Measurements from ENCODE around the gene CCND2. TPM values are rescaled to one million over a fixed set of nuclear protein-coding genes. Genes with fewer than 3 reads are reported as not detected.

The CCND2 gene
- total RNA-seq, 1 experiment from 2014 or later = not detected

GRCh38 chr12:4289998-4290790, 16.6 kb downstream of the CCND2 start:
- DNase-seq (ENCODE audit: low read depth) = no peak

GRCh38 chr12:4292341-4293073, 18.9 kb downstream of the CCND2 start:
- DNase-seq (ENCODE audit: low read depth) = no peak

GRCh38 chr12:4293299-4293965, 19.9 kb downstream of the CCND2 start:
- no peak for DNase-seq (ENCODE audit: low read depth)

- DNase-seq (ENCODE audit: low read depth) = no peak
Measured at GRCh38 chr12:4293966-4294505, 20.5 kb downstream of the CCND2 start.

GRCh38 chr12:4296751-4297150, 23.2 kb downstream of the CCND2 start:
- no peak for DNase-seq (ENCODE audit: low read depth)

GRCh38 chr12:4297617-4298016, 24.1 kb downstream of the CCND2 start:
- DNase-seq (ENCODE audit: low read depth) = no peak

GRCh38 chr12:4300883-4301282, 27.3 kb downstream of the CCND2 start:
- no peak for DNase-seq (ENCODE audit: low read depth)

- DNase-seq (ENCODE audit: low read depth) = no peak
Measured at GRCh38 chr12:4301932-4302501, 28.5 kb downstream of the CCND2 start.

GRCh38 chr12:4302881-4303280, 29.3 kb downstream of the CCND2 start:
- DNase-seq (ENCODE audit: low read depth) = no peak

GRCh38 chr12:4303750-4304149, 30.2 kb downstream of the CCND2 start:
- no peak for DNase-seq (ENCODE audit: low read depth)

- peak; percentile 70 for DNase-seq (ENCODE audit: low read depth)
Measured at GRCh38 chr12:4307593-4308333, 34.2 kb downstream of the CCND2 start.

GRCh38 chr12:4308334-4308950, 34.9 kb downstream of the CCND2 start:
- no peak for DNase-seq (ENCODE audit: low read depth)

- DNase-seq (ENCODE audit: low read depth) = no peak
Measured at GRCh38 chr12:4311776-4312175, 38.2 kb downstream of the CCND2 start.

GRCh38 chr12:4312251-4312650, 38.7 kb downstream of the CCND2 start:
- no peak for DNase-seq (ENCODE audit: low read depth)

GRCh38 chr12:4320497-4320852, 46.9 kb downstream of the CCND2 start:
- DNase-seq (ENCODE audit: low read depth) = no peak

- peak; percentile 93 for DNase-seq (ENCODE audit: low read depth)
Measured at GRCh38 chr12:4320853-4321701, 47.5 kb downstream of the CCND2 start, which contains the start of gene TIGAR. Gene TIGAR, plus strand, starts transcription at chr12:4321213. Its CDS starts 59 bp downstream, at chr12:4321272.

- no peak for DNase-seq (ENCODE audit: low read depth)
Measured at GRCh38 chr12:4322726-4323125, 49.2 kb downstream of the CCND2 start.
